ENCODE results near the gene UGT1A6.

UGT1A6 gene

DNA sequence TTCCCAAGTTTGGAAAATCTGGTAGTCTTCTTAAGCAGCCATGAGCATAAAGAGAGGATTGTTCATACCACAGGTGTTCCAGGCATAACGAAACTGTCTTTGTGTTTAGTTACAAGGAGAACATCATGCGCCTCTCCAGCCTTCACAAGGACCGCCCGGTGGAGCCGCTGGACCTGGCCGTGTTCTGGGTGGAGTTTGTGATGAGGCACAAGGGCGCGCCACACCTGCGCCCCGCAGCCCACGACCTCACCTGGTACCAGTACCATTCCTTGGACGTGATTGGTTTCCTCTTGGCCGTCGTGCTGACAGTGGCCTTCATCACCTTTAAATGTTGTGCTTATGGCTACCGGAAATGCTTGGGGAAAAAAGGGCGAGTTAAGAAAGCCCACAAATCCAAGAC lies 79.5 kb downstream of the UGT1A6 start:
- no peak for DNase-seq

DNA sequence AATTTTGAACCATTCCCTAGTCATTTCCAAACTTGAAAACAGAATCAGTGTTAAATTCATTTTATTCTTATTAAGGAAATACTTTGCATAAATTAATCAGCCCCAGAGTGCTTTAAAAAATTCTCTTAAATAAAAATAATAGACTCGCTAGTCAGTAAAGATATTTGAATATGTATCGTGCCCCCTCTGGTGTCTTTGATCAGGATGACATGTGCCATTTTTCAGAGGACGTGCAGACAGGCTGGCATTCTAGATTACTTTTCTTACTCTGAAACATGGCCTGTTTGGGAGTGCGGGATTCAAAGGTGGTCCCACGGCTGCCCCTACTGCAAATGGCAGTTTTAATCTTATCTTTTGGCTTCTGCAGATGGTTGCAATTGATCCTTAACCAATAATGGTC lies 79.9 kb downstream of the UGT1A6 start:
- no peak for DNase-seq

DNA sequence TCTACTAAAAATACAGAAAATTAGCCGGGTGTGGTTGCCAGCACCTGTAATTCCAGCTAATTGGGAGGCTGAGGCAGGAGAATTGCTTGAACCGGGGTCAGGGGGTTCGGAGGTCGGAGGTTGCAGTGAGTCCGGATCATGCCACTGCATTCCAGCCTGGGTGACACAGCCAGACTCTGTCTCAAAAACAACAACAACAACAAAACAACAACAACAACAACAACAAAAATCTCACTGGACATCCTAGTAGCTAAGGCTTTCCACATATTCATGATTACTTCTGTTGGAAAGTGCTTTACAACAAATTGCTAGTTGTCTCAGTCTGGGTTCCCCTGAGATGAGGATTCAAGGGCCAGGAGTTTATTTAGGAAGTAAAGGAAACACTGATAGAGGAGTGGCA lies 81.2 kb downstream of the UGT1A6 start:
- DNase-seq, result no peak

DNA sequence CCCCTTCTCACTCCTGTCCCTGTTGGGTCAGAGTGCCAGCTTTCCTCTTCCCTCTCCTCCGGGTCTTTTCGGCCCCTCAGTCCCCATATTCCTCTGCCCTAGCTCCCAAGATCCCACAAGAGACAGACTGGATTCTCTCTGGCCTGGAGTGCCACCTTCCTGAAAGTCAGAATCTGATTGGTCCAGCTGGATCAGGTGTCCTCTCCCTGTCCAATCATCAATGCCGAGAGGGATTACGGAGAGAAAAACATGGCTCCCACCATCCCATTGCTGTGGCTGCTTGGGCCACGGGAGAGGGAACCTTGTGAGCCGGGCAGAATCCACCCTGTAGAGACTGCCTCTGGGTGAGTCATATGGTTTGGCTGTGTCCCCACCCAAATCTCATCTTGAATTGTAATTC lies 82.7 kb downstream of the UGT1A6 start:
- no peak for DNase-seq

DNA sequence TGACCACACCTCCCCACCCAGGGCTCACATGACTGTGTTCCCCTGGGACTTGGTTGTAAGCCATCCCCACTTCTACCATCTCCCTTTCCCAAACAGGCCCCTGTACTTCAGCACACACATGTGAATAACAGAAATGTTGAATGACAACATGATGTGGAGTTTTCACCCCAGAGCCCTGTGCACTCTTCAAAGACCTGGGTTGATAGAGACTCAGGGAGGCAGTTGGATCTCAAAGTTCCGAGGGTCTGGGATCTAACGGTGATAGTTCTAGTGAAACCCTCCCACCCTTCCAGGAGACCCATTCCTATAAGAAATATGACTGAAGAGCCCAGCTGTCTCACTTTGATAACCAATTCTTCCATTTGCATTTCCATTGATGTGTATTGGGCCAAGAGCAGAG lies 85.3 kb downstream of the UGT1A6 start, which contains the start of gene MROH2A:
TSS of gene MROH2A (plus strand) at position 301 of the 400 bp plus-strand sequence. CDS start 1,029 bp downstream, outside the sequence.
- no peak for DNase-seq

DNA sequence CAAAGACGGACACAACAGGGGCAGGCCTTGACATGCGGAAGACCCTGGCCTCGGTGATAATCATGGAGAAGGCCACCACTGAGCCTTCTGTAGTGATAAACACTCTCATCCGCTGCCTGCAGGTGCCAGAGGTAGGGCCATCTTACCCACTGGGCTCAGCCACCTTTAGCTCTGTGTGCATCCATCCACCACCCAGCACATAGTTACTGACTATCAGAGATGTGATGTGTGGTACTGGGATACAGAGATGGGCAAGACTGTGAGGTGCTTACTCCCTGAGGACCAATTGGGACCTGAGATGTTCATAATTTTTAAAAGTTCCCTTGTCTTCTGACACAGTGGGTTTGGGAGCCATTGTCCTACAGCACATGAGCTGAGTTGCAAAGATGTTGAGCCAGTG lies 87.0 kb downstream of the UGT1A6 start:
- no peak for DNase-seq

DNA sequence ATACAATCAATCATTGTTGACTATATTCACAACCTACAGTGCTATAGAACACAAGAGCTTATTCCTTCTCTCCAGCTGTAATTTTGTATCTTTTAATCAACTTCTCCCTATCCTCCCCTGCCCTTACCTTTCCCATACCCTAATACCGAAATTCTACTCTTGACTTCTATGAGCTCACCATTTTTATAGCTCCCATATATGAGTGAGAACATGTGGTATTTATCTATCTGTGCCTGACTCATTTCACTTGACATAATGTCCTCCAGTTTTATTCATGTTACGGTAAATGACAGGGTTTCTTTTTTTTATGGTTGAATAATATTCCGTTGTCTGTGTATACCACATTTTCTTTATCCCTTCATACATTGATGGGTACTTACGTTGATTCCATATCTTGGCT lies 88.1 kb downstream of the UGT1A6 start:
- DNase-seq, result no peak

DNA sequence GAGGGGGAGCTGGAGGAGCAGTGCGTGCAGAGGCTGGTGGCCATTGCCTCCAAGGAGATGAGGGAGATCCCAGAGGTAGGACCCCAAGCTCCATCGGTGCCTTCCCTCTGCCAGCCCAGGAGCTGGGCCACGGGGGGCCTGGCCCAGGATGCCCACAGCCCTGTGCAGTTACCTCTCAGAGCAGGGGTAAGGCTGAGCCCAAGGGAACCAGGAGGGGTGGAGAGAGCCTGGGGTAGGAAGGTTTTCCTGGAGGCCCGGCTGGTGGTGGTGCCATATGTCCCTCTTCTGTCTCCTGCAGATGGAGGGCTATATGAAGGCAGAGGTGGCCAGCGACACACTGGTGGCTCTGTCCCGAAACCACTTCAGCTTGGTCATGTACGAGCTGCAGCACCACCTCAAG lies 96.9 kb downstream of the UGT1A6 start:
- no peak for DNase-seq

DNA sequence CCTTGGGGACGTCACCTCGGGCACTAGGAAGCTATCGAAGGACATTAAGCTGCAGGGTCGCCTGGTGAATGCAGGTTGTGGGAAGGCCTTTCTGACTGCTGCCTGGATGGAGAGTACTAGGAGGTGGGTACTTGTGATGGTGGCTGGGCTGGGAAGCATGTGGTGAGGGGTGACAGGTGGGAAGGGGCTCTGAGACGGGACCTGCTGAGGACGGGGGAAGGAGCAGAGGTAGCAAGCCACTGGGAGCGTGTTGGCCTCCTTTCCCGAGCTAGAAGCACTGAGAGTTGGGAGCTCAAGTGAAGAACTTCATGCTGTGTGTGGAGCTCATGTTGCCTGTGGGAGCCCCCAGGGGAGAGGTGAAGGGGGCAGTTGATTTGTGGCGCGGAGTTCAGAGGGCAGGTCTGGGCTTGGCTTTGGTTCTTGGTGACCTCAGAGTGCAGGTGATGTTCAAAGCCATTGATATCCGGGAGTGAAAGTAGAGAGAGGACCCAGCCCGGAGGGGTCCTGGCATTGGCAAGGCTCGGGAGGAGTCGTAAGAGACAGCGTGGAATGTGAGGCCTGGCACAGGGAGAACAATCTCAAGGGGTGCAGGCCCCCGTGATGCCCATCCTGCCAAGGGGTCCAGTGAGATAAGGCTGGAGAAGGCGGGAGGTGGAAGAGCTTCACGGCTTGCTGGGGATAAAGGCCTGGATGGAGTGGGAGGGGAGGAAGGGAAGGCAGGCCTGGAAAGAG lies 98.6 kb downstream of the UGT1A6 start:
- no peak for DNase-seq

DNA sequence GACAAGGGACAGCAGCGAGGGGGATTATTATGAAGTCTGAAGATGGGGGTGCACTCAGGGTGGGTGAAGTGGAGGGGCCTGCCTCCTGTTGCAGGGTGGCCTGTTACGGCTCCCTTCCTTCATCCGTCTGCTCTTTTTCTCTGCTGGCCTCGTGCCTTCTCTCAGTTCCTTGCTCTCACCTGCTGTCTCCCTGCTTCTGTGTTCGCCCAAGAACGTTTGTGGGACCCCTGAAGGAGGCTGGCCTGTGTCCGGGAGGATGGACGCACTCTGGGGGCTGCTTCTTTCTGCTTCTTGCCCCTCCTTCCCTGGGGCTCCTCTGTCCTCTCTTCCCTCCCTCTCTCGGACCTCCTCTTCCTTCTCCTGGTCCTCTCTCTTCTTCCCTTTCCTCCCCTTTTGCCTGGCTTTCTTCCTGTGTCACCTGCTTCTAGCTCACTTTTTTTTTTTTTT lies 99.2 kb downstream of the UGT1A6 start:
- DNase-seq, result no peak

DNA sequence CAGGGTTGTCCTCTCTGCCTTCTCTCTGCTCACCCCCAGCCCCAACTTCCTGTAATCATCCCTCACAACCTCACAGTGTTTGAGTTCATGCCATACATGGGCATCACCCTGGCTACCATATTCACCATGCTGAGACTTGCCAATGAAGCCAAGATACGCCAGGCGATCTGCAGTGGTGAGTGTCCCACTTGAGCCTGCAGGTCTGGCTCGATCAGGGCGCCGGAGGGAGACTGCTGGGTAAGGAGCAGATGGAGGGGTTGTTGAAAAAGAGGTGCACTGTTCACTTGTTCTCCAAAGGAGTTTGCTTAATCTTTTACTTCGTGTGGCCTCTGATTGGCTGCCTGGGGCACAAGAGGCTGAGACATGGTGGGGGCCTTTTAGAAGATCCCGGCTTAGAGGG lies 100.0 kb downstream of the UGT1A6 start:
- DNase-seq, result no peak

DNA sequence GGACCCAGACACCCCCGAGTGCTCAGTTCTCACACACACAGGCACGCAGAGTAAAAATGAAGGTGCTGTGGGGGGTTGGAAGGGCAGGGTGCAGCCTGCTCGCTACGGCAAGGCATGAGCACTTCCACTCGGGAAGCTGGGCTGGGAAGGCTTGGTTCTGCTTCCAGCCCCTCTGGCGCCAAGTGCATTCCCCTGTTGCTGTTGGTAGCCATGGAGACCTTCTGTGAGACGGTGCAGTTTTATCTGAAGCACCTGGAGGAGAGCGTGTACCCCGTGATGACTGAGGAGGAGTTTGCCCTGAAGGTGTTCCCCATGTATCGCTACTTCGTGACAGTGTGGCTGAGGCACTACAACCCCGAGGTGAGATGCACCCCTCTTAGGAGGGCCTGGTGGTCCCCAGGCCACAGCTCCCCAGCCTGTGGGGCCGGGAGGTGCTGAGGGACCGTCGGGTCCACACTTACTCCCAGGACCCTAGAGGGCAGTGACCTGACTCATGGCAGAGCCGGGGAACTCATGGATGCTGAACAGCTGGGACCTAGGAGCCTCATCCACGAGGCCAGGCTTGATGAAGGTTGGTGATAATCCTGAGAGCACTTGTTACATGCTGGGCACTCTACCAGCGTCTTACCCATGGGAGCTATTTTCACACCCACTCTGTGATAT lies 100.9 kb downstream of the UGT1A6 start:
- no peak for DNase-seq

DNA sequence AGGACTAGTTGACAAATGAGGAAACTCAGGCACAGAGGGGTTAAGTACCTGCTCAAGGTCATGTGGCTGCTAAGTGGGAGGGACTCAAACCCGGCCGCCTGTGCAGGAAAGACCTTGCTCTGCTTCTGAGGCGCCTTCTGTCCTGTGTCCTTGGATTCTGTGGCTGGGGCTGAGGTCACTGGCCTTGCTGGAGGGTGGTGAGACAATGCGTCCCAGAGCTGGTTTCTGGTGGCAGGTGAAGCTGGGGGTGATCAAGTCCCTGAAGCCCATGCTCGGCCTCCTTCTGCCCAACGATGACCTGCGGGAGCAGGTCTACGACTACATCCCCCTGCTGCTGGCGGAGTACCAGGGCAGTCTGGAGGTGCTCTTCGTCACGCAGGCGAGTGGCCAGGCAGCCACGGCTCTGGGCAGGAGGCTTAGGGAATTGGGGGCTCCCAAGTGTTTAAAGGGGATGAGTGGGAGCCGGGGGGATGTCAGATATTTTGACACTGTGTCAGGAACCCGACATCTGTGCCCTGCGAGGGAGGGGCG lies 101.5 kb downstream of the UGT1A6 start:
- DNase-seq, result no peak

DNA sequence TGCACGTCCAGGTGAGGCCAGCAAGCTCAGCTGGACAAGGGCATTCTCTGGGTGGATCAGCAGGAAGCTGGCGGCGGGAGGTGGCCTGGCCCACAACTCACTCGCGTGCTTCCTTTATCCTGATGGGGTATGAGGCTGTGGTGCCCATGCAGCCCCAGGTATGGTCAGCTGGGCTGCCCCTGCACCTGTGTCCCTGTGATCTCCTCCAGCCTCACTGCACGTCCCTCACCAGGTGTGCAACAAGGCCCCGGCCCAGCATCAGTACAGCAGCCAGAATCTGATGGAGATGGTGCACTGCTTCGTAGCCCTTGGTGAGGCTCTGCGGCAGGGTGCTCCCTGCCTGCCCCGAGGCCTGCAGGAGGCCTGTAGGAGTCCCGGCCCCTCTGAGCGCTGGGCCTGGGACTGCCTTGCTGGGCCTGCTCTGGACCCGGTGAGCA lies 103.1 kb downstream of the UGT1A6 start:
- no peak for DNase-seq

DNA sequence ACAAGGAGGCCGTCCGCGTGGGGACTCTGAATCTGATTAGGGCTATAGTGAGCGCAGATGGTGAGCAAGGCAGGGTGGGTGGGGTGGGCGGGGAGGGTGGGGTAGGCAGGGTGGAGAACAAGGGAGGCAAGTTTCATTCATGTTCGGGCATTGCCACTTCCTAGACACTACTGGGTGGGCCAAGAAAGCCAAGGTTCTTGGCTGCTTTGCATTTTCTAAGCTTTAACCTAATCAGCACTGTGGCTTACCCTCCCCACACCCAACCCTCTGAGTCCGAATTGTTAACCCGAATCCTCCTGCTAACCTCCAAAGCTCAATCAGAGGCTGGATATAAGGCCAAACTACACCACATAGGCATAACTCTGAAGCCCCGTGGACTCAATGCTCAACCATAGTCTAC lies 103.6 kb downstream of the UGT1A6 start:
- DNase-seq, result no peak

DNA sequence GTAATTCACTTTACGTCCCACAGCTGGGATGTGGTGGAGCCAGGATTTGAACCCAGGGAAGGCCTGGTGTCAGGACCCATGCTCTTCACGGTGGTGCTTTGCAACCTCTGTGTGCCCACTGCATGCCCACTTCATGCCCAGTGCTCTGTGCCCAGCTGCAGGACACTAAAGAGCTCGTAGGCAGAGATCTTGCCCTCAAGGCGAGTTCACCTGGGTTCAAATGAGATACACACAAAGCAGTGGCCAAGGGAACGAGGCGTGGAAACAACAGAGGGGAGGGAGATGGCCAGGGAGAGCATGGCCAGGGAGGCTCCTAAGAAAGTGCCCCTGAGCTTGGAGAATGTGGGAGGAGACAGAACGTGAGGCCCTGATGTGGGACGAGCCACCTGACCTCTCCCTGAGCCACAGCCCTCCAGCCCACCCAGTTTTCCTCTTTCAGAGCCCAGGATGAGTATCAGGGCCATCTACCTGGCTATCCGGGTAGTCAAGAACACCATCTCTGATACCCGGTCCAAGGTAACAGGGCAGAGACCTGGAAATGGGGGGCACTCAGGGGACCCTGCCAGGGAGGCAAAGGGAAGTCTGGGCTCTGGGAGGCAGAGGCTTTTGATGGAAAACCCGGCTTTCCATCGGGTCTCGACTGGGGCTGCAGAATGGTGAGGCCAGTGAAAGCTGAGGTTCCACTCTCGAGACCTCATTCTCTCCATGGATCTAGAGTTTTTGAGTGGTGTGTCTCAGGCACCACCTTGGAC lies 105.8 kb downstream of the UGT1A6 start:
- DNase-seq, result no peak

DNA sequence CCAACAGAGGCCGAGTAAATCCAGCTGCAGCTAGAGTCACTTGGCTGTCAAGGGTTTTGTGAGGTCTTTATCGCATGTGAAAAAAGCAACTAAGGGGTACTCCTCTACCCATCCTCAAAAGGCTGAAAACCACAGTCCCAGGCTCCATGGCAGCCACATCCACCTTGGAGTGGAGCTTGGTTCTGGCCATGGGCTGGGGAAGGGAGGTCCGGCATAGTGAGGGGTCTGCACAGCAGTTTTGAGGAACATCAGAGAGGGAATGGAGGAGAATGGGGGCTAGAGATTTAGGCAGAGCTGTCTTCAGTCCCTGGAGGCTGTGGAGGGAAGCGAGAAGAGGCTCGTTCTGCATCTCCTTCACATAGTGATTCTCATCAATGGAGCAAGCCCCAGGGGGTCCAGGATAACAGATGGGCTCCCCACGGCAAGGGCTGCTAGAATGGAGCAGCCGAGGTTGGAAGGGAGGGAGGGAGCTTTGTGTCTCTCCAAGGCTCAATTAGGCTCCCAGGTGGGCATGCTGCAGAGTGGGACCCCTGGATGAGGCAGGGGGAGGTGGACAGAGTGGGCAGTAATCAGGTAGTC lies 106.5 kb downstream of the UGT1A6 start:
- DNase-seq, result no peak

DNA sequence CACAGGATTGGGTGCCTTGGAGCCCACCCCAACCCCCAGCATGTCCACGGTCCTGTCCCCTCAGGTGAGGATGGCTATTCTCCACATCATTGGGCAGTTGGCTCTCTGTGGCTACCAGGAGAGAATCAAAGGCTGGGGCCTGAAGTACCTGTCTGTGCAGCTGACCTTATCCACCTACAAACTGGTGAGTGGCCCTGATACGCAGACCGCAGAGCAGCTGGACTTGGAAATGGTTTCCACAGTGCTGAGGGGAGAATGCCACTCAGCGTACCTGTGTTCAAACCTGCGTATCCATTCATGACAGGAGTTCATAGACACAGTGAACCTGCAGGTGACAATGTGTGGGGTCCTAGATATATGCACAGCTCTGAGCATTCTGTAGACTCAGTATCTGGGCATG lies 107.0 kb downstream of the UGT1A6 start:
- DNase-seq, result no peak

DNA sequence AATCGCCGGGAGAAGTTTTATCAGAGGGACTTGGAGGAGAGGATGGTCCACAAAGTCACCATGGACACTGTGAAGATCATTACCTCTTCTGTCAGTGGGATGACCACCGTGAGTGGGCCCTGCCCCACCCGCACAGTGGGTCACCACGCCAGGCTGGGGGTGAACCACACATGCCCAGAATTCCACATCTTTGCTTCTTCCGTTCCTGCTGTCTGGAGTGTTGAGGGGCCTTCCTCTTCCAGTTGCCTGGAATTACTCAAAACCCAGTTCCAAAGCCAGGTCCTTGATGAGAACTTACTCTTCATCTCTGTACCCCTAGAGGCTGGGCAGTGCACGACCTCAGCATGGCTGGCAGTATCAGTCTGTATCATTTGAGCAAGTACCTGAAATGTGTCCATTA lies 107.5 kb downstream of the UGT1A6 start:
- no peak for DNase-seq

DNA sequence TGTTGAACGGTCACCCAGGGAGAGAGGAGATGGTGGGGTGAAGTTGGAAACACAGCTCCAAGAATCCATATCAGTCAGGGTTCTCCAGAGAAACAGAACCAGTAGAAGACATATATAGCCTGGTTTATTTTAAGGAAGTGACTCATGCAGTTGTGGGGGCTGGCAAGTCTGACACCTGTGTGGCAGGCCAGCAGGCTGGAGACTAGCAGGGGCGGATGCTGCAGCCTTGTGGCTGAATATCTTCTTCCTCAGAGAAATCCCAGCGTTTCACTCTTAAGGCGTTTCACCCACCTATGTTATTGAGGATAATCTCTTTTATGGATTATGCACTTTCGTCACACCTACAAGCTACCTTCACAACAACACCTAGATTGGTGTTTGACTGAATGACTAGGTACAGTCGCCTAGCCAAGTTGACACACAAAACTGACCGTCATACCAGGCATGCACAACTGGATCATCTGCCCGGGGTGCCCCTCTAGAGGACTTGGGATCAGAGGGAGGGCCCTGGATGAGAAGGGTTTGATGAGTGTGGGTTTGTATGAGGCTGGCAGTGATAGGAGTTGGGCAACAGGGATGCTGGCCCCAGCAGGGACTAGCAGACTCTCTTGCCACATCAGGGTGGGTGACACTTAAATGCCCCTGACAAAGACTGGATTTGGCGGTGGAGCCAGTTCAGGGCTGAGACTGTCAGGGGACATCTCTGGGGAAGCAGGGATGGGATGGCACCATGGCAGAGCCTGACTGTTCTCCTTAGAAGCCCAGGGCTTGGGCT lies 108.9 kb downstream of the UGT1A6 start:
- DNase-seq, result no peak

DNA sequence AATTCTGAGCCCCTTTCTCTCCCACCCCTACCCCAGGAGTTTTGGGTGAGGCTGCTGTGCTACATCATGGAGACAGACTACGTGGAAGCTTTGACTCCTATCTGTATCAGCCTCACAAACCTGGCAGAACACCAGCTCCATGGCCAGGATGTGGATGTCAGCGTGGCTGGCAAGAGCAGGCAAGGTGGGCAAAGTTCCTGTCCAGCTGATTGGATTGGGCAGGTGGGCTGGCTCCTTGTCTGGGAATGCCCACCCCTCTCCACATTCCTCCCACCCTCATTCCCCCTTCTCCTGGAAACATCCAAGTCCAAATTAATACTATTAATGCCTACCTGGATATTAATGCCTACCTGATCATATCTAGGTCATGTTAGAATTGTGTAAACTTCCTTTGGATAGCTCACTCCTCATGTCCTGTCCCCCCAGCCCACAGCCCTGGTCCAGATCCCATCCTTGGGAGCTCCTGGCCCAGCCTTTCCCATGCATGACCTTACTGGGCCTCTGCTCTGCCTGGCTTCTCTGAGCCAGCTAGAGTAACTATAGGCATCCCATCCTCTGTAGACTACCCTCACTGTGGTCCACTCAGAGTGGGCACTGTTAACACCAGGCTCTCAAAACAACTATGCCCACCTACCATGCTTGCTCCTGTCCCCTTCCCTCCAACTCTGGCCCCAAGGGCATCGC lies 109.6 kb downstream of the UGT1A6 start:
- no peak for DNase-seq

Measured in activated CD4-positive, alpha-beta T cell treated with anti-CD3 and anti-CD28 coated beads for 4 hours (primary cell).